Left ventricle myocardium inferior (tissue), 1 donor: Measurements from ENCODE around the gene NID1. TPM values are rescaled to one million over a fixed set of nuclear protein-coding genes. Genes with fewer than 3 reads are reported as not detected.

Source experiments
- DNase-seq: peaks from one replicate; pipeline ENCODE4 v3.0.0-alpha.2; 2020
- H3K27ac ChIP-seq: fragments of 200-600 bp; replicated peaks from 2 replicates; pipeline ENCODE4 v1.8.0; 2021
- H3K27me3 ChIP-seq: fragments of 200-600 bp; 2 replicates; pipeline ENCODE4 v1.8.0; 2021; ENCODE audit warnings: low read depth
- H3K36me3 ChIP-seq: fragments of 200-600 bp; 2 replicates; pipeline ENCODE4 v1.8.0; 2021
- H3K4me1 ChIP-seq: fragments of 200-600 bp; 2 replicates; pipeline ENCODE4 v1.8.0; 2021
- H3K4me3 ChIP-seq: fragments of 200-600 bp; 2 replicates; pipeline ENCODE4 v1.8.0; 2021; ENCODE audit warnings: mild to moderate bottlenecking, moderate library complexity
- H3K9me3 ChIP-seq: fragments of 200-600 bp; replicated peaks from 2 replicates; pipeline ENCODE4 v1.8.0; 2021
- CTCF ChIP-seq: fragments of 200-600 bp; IDR thresholded peaks from 2 replicates; pipeline ENCODE4 v1.8.0; 2021; ENCODE audit warnings: antibody characterized with exemption, mild to moderate bottlenecking, borderline replicate concordance
- intact Hi-C: fragments of 100-400 bp; cut with micrococcal nuclease; formaldehyde crosslinking; loops from one replicate; pipeline ENCODE4 v1.11.0; 2022
- total RNA-seq: library from RNA; stranded (reverse); fragmentation: NEBNext Ultra II Directional; extraction: Animal tissue kit (Norgen Biotek cat#: 25700); gene quantifications from one replicate; pipeline ENCODE4 v1.2.1, GENCODE V29; 2021
- donor health status: DM: no; HTN: yes; CAD: no; lungs with severe emphysema.

Gene NID1
- total RNA-seq, 1 donor from 2014 or later, result 40.4 TPM

- no peak overlapping the region for H3K4me3 ChIP-seq
- intact Hi-C loops, result no loop called here
- DNase-seq, result no peak
- H3K9me3 ChIP-seq, result no peaks in the 10 kb centered on the region
- no peaks in the 10 kb centered on the region for H3K36me3 ChIP-seq
- no peaks in the 10 kb centered on the region for H3K27me3 ChIP-seq
- H3K4me1 ChIP-seq, result no peaks in the 10 kb centered on the region
- H3K27ac ChIP-seq, result no peak overlapping the region
- no peak for TF ChIP-seq CTCF
These were observed 111.8 kb downstream of the NID1 start for GRCh38 chr1:235952950-235953615.

GRCh38 chr1:235951661-235952060 lies 113.2 kb downstream of the NID1 start:
- Histone ChIP-seq H3K27me3 (no peaks in the 10 kb centered on the region), H3K4me3 (no peak overlapping the region), H3K4me1 (no peaks in the 10 kb centered on the region), H3K27ac (no peak overlapping the region), H3K36me3 (no peaks in the 10 kb centered on the region), H3K9me3 (no peaks in the 10 kb centered on the region)
- TF ChIP-seq CTCF, result no peak
- no peak for DNase-seq
- intact Hi-C loops, result no loop called here

GRCh38 chr1:235950318-235950717 lies 114.6 kb downstream of the NID1 start:
- Histone ChIP-seq H3K4me3 (no peak overlapping the region), H3K27ac (no peak overlapping the region), H3K9me3 (no peaks in the 10 kb centered on the region), H3K4me1 (no peaks in the 10 kb centered on the region), H3K36me3 (no peaks in the 10 kb centered on the region), H3K27me3 (no peaks in the 10 kb centered on the region)
- no peak for TF ChIP-seq CTCF
- intact Hi-C loops, result no loop called here
- DNase-seq, result no peak

DNA sequence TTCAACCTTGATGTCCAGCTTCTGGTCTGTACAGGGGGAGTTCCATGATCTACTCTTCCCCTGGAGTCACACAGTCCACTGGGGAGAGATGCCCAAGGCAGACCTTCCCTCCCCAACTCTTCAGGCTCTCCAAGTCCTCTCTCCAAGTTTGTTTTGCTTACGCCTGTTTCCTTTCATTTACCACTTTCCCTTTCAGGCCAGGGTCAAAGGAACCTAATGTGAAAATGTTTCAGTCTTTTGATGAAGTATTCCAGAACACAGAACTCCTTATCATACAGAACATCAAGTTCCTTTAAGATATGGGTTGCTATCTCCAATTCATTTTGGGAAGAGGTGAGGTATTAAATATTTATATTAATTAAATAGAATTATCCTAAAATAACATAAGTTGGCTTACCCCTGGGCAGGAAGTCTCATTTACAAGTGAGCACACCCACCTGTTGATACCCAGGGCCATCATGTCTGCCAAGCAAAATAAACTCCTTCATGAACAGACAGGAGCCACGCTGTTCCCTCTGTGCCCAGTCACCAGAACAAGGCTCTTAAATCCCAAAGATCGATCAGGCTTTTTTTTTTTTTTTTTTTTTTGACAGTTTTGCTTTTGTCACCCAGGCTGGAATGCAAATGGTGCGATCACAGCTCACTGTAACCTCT lies 116.0 kb downstream of the NID1 start:
- no peak for DNase-seq
- H3K27ac ChIP-seq, result no peak overlapping the region
- H3K4me3 ChIP-seq, result no peak overlapping the region
- H3K27me3 ChIP-seq, result no peaks in the 10 kb centered on the region
- intact Hi-C loops, result no loop called here
- H3K9me3 ChIP-seq, result no peaks in the 10 kb centered on the region
- H3K36me3 ChIP-seq, result no peaks in the 10 kb centered on the region
- peaks cover 6% of the 10 kb centered on the region for H3K4me1 ChIP-seq
- TF ChIP-seq CTCF, result no peak

GRCh38 chr1:235947989-235948388 lies 116.9 kb downstream of the NID1 start:
- DNase-seq, result no peak
- no peak overlapping the region for H3K4me3 ChIP-seq
- H3K27ac ChIP-seq, result no peak overlapping the region
- peaks cover 10% of the 10 kb centered on the region for H3K4me1 ChIP-seq
- H3K9me3 ChIP-seq, result no peaks in the 10 kb centered on the region
- intact Hi-C loops, result no loop called here
- no peaks in the 10 kb centered on the region for H3K36me3 ChIP-seq
- TF ChIP-seq CTCF, result no peak
- no peaks in the 10 kb centered on the region for H3K27me3 ChIP-seq
